PC-3 (cell line): ENCODE data around the gene TMEM117. TPM values are rescaled to one million over a fixed set of nuclear protein-coding genes. Genes with fewer than 3 reads are reported as not detected.

ENCODE experiments used
- ATAC-seq: fragments of 200-7000 bp; cut with Tn5 transposase; 2 replicates; pipeline ENCODE4 v1.9.1; 2020; ENCODE audit warnings: mild to moderate bottlenecking, moderate library complexity
- BruUV-seq: library from RNA; stranded (reverse); fragments of 400-500 nt; replicated peaks from 2 replicates; lab custom pipeline; 2021; lab: Mats Ljungman, UMichigan
- CTCF ChIA-PET: fragments of 300-600 bp; sonication (Branson Sonifier 250); formaldehyde crosslinking; loops from one replicate; lab custom pipeline; 2022; ENCODE audit warnings: antibody characterized with exemption; lab: Charles Lee
- POLR2A ChIA-PET: fragments of 300-600 bp; sonication (Branson Sonifier 250); formaldehyde crosslinking; loops from one replicate; lab custom pipeline; 2022; ENCODE audit warnings: antibody characterized with exemption; ENCODE audit not compliant: unreplicated experiment; lab: Charles Lee
- DNase-seq: peaks from one replicate; pipeline ENCODE4 v3.0.0-alpha.2; 2015
- H2AFZ ChIP-seq: fragments of 300-600 bp; sonication (generic); 2 replicates; pipeline ENCODE4 v1.6.0; 2016; ENCODE audit warnings: antibody characterized with exemption, low read length
- H3F3A ChIP-seq: fragments of 300-600 bp; sonication (generic); one replicate; pipeline ENCODE4 v1.6.0; 2017; ENCODE audit warnings: antibody characterized with exemption, low read length, control low read depth, mild to moderate bottlenecking; ENCODE audit not compliant: unreplicated experiment
- H3K27ac ChIP-seq: fragments of 300-600 bp; sonication (generic); 2 replicates; pipeline ENCODE4 v1.5.1; 2016; ENCODE audit warnings: mild to moderate bottlenecking, low read length
- H3K27me3 ChIP-seq: fragments of 300-600 bp; sonication (generic); 2 replicates; pipeline ENCODE4 v1.6.1; 2016; ENCODE audit warnings: low read length, mixed read lengths
- H3K36me3 ChIP-seq: fragments of 300-600 bp; sonication (generic); 2 replicates; pipeline ENCODE4 v1.6.1; 2016; ENCODE audit warnings: low read depth, mixed run types, low read length, mixed read lengths
- H3K4me1 ChIP-seq: fragments of 300-600 bp; sonication (generic); 2 replicates; pipeline ENCODE4 v1.5.1; 2016; ENCODE audit warnings: low read length; ENCODE audit not compliant: insufficient read depth
- H3K4me2 ChIP-seq: fragments of 300-600 bp; sonication (generic); 2 replicates; pipeline ENCODE4 v1.6.0; 2016; ENCODE audit warnings: low read length
- H3K4me3 ChIP-seq: fragments of 300-600 bp; sonication (generic); 2 replicates; pipeline ENCODE4 v1.5.1; 2016; ENCODE audit warnings: mild to moderate bottlenecking, low read length, mixed read lengths
- H3K79me2 ChIP-seq: fragments of 300-600 bp; sonication (generic); 2 replicates; pipeline ENCODE4 v1.6.1; 2017; ENCODE audit warnings: low read length, mixed read lengths
- H3K9ac ChIP-seq: fragments of 300-600 bp; sonication (generic); 2 replicates; pipeline ENCODE4 v1.6.0; 2016; ENCODE audit warnings: mild to moderate bottlenecking, low read length
- H3K9me2 ChIP-seq: fragments of 300-600 bp; sonication (generic); replicated peaks from 2 replicates; pipeline ENCODE4 v1.6.1; 2016; ENCODE audit warnings: mixed run types, low read length, mixed read lengths
- H3K9me3 ChIP-seq: fragments of 300-600 bp; sonication (generic); 2 replicates; pipeline ENCODE4 v1.6.1; 2016; ENCODE audit warnings: low read length, mixed read lengths
- H4K20me1 ChIP-seq: fragments of 300-600 bp; sonication (generic); 2 replicates; pipeline ENCODE4 v1.6.1; 2016; ENCODE audit warnings: low read length, mixed read lengths
- CTCF ChIP-seq: fragments of 300-600 bp; sonication (generic); conservative IDR thresholded peaks from 2 replicates; pipeline ENCODE4 v1.5.1; 2017; ENCODE audit warnings: antibody characterized with exemption, low read depth, mild to moderate bottlenecking, low read length
- EZH2 ChIP-seq: fragments of 300-600 bp; sonication (generic); IDR thresholded peaks from one replicate; pipeline ENCODE4 v1.6.1; 2017; ENCODE audit warnings: antibody characterized with exemption, mild to moderate bottlenecking, low read length; ENCODE audit not compliant: unreplicated experiment
- EZH2phosphoT487 ChIP-seq: fragments of 300-600 bp; sonication (generic); IDR thresholded peaks from 2 replicates; pipeline ENCODE4 v1.6.1; 2018; ENCODE audit warnings: mild to moderate bottlenecking, antibody characterized with exemption, low read length, borderline replicate concordance
- intact Hi-C: fragments of 100-400 bp; cut with micrococcal nuclease; formaldehyde crosslinking; loops from 2 replicates; pipeline ENCODE4 v1.9.0; 2023
- total RNA-seq: library from RNA; depleted of rRNA; stranded (reverse); fragments of >200 nt; gene quantifications from 2 replicates; pipeline ENCODE4 v1.2.3, GENCODE V29; 2014

Gene TMEM117
- total RNA-seq, 1 experiment from 2014 or later, result 9.0 TPM

DNA sequence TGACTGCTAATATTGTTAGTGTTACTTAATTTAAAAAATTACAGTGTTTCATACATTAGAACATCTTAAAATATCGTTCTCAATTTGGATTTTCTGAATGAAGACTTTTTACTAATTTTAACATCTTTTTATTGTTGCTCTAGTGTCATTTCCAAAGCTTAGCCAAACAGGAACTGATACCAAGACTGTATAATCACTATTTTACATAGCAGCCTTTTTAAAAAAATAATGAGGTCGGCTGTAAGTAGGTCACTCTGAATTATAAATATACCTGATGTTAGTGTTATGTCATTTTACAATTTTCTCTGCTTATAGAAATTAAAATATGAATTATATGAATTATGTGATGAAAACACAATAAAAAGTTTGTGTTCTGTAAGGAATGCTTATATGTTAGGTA, 321.5 kb downstream of the TMEM117 start:
- H3K27me3 ChIP-seq, result no peaks in the 10 kb centered on the region
- H4K20me1 ChIP-seq, result no peaks in the 10 kb centered on the region
- no peak overlapping the region for H3K4me2 ChIP-seq
- no peak overlapping the region for H3K9ac ChIP-seq
- TF ChIP-seq CTCF, result no peak
- TF ChIP-seq EZH2, result no peak
- no peak for TF ChIP-seq EZH2phosphoT487
- H3K9me3 ChIP-seq, result no peaks in the 10 kb centered on the region
- ChIA-PET CTCF (no interaction called here), POLR2A (no interaction called here)
- DNase-seq, result no peak
- H3K79me2 ChIP-seq, result no peaks in the 10 kb centered on the region
- no peaks in the 10 kb centered on the region for H3K36me3 ChIP-seq
- H3K27ac ChIP-seq, result no peak overlapping the region
- no TSS peak for BruUV-seq
- no peak overlapping the region for H2AFZ ChIP-seq
- no peaks in the 10 kb centered on the region for H3F3A ChIP-seq
- H3K9me2 ChIP-seq, result no peaks in the 10 kb centered on the region
- H3K4me1 ChIP-seq, result no peaks in the 10 kb centered on the region
- intact Hi-C loops, result no loop called here
- no peak overlapping the region for H3K4me3 ChIP-seq
- ATAC-seq, result no peak

- H3K79me2 ChIP-seq, result no peaks in the 10 kb centered on the region
- CTCF ChIA-PET, result no interaction called here
These were observed 322.9 kb downstream of the TMEM117 start for GRCh38 chr12:44158746-44159145.

More at GRCh38 chr12:44158746-44159145, 322.9 kb downstream of the TMEM117 start:
- Histone ChIP-seq H3K9me2 (no peaks in the 10 kb centered on the region), H3K27ac (no peak overlapping the region), H3F3A (no peaks in the 10 kb centered on the region), H3K27me3 (no peaks in the 10 kb centered on the region), H3K4me1 (no peaks in the 10 kb centered on the region), H3K4me2 (no peak overlapping the region), H2AFZ (no peak overlapping the region), H4K20me1 (no peaks in the 10 kb centered on the region), H3K4me3 (no peak overlapping the region), H3K36me3 (no peaks in the 10 kb centered on the region), H3K9me3 (no peaks in the 10 kb centered on the region), H3K9ac (no peak overlapping the region)
- DNase-seq (no peak), ATAC-seq (no peak)
- BruUV-seq, result no TSS peak
- POLR2A ChIA-PET, result no interaction called here
- intact Hi-C loops, result no loop called here
- TF ChIP-seq EZH2phosphoT487 (no peak), EZH2 (no peak), CTCF (no peak)
